ENCODE data around the gene NDUFS4. TPM values are rescaled to one million over a fixed set of nuclear protein-coding genes. Genes with fewer than 3 reads are reported as not detected.

Gene NDUFS4
- total and polyA plus RNA-seq, 9 of the 15 experiments (the other 6 are each of a cell fraction or from before 2014, with no cell fraction given) = 68.7 to 313 (median 113) TPM

DNA sequence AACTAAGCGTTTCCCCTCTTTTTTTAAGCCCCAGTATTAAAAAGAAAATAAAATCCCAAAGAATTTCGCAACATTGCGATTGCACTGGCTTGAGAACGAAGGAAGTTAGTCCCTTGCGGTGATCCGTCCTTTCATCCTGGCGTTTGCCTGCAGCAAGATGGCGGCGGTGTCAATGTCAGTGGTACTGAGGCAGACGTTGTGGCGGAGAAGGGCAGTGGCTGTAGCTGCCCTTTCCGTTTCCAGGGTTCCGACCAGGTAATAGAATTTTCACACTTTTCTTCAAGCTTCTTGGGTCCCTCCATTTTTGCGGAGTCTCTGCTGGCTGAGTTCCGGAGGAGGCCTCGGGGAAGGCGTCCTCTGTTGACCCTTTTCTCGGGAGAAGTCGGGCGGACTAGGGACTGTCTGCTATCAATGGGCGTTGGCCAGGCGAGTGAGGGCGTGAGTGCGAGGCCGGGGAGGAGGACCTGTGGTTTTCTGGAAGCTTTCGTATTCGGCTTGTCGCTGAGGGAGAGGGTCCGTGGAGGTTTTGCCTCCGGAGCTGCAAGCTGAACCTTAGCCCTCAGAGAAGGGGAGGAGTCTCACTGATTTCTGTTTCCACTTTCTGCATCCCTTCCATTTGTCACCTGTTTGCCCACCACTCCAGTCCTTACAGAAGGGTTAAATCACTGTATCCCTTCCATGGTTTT lies at the start of gene NDUFS4 (continued):
- TF ChIP-seq, protein P1, sequence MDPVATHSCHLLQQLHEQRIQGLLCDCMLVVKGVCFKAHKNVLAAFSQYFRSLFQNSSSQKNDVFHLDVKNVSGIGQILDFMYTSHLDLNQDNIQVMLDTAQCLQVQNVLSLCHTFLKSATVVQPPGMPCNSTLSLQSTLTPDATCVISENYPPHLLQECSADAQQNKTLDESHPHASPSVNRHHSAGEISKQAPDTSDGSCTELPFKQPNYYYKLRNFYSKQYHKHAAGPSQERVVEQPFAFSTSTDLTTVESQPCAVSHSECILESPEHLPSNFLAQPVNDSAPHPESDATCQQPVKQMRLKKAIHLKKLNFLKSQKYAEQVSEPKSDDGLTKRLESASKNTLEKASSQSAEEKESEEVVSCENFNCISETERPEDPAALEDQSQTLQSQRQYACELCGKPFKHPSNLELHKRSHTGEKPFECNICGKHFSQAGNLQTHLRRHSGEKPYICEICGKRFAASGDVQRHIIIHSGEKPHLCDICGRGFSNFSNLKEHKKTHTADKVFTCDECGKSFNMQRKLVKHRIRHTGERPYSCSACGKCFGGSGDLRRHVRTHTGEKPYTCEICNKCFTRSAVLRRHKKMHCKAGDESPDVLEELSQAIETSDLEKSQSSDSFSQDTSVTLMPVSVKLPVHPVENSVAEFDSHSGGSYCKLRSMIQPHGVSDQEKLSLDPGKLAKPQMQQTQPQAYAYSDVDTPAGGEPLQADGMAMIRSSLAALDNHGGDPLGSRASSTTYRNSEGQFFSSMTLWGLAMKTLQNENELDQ (CRISPR knock-in tag; IDR thresholded peaks at IDR 0.05; ENCODE audit: borderline replicate concordance) = no peak
- TF ChIP-seq TAF9B (IDR thresholded peaks at IDR 0.05; ENCODE audit: partially characterized antibody) (peak; percentile 98), HEY1 (CRISPR knock-in tag; IDR thresholded peaks at IDR 0.05; ENCODE audit: borderline replicate concordance) (no peak), HDAC8 (tag; IDR thresholded peaks at IDR 0.05) (peak; percentile 60; the same call in 1 of the 2 replicates), TEAD4 (IDR thresholded peaks at IDR 0.05; ENCODE audit: low read length) (peak; percentile 55), TEAD4 (CRISPR knock-in tag; IDR thresholded peaks at IDR 0.05; ENCODE audit: borderline replicate concordance) (no peak; the same call in 1 of the 2 replicates), GABPA (tag; conservative IDR thresholded peaks at IDR 0.05; ENCODE audit: low read depth) (0 out of 2 replicates have a peak, but pooled peaks have one; percentile 45), CTBP1 (IDR thresholded peaks at IDR 0.05; ENCODE audit: borderline replicate concordance) (peak; percentile 69; the same call in 1 of the 2 replicates), ETV1 (tag; conservative IDR thresholded peaks at IDR 0.05; ENCODE audit: low read depth) (peak; percentile 65), ATF7 (IDR thresholded peaks at IDR 0.05) (peak; percentile 74), ELF4 (CRISPR knock-in tag; IDR thresholded peaks at IDR 0.05) (peak; percentile 66; the same call in 1 of the 2 replicates), RAD21 (CRISPR knock-in tag; conservative IDR thresholded peaks at IDR 0.05 in 1 of 2, IDR thresholded peaks at IDR 0.05 in 1 of 2) (peak in 1 of 2 experiments; percentile 9; a peak in 1 of 4 replicates), FOXM1 (IDR thresholded peaks at IDR 0.05; ENCODE audit: low read depth) (peak; percentile 38; the same call in 1 of the 2 replicates), FOXM1 (CRISPR knock-in tag; IDR thresholded peaks at IDR 0.05; ENCODE audit: low read depth) (no peak), KAT7 (CRISPR knock-in tag; IDR thresholded peaks at IDR 0.05; ENCODE audit: borderline replicate concordance) (peak; percentile 39; the same call in 1 of the 2 replicates), KDM1A (IDR thresholded peaks at IDR 0.05) (peak in 1 of 2 experiments; percentile 41; a peak in 1 of 4 replicates), RFX5 (IDR thresholded peaks at IDR 0.05; ENCODE audit: low read depth, low read length) (no peak)
- TF ChIP-seq, protein P2, sequence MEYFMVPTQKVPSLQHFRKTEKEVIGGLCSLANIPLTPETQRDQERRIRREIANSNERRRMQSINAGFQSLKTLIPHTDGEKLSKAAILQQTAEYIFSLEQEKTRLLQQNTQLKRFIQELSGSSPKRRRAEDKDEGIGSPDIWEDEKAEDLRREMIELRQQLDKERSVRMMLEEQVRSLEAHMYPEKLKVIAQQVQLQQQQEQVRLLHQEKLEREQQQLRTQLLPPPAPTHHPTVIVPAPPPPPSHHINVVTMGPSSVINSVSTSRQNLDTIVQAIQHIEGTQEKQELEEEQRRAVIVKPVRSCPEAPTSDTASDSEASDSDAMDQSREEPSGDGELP (CRISPR knock-in tag; IDR thresholded peaks at IDR 0.05; ENCODE audit: borderline replicate concordance) = peak; percentile 67; the same call in 1 of the 2 replicates
- TF ChIP-seq, protein P3, sequence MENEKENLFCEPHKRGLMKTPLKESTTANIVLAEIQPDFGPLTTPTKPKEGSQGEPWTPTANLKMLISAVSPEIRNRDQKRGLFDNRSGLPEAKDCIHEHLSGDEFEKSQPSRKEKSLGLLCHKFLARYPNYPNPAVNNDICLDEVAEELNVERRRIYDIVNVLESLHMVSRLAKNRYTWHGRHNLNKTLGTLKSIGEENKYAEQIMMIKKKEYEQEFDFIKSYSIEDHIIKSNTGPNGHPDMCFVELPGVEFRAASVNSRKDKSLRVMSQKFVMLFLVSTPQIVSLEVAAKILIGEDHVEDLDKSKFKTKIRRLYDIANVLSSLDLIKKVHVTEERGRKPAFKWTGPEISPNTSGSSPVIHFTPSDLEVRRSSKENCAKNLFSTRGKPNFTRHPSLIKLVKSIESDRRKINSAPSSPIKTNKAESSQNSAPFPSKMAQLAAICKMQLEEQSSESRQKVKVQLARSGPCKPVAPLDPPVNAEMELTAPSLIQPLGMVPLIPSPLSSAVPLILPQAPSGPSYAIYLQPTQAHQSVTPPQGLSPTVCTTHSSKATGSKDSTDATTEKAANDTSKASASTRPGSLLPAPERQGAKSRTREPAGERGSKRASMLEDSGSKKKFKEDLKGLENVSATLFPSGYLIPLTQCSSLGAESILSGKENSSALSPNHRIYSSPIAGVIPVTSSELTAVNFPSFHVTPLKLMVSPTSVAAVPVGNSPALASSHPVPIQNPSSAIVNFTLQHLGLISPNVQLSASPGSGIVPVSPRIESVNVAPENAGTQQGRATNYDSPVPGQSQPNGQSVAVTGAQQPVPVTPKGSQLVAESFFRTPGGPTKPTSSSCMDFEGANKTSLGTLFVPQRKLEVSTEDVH (IDR thresholded peaks at IDR 0.05; ENCODE audit: low read depth, partially characterized antibody) = no peak
- TF ChIP-seq, protein P4, sequence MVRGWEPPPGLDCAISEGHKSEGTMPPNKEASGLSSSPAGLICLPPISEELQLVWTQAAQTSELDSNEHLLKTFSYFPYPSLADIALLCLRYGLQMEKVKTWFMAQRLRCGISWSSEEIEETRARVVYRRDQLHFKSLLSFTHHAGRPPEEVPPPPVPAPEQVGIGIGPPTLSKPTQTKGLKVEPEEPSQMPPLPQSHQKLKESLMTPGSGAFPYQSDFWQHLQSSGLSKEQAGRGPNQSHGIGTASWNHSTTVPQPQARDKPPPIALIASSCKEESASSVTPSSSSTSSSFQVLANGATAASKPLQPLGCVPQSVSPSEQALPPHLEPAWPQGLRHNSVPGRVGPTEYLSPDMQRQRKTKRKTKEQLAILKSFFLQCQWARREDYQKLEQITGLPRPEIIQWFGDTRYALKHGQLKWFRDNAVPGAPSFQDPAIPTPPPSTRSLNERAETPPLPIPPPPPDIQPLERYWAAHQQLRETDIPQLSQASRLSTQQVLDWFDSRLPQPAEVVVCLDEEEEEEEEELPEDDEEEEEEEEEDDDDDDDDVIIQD (CRISPR knock-in tag; IDR thresholded peaks at IDR 0.05) = no peak
